ENCODE measurements around the gene C9. TPM values are rescaled to one million over a fixed set of nuclear protein-coding genes. Genes with fewer than 3 reads are reported as not detected.

C9 gene
- total RNA-seq, 1 experiment from 2014 or later: not detected

Other genes with a start within 250 kb of the C9 start
- 0.02 TPM in 1 of 2 replicates, not detected in the other for gene FYB1, start 144.9 kb downstream of the C9 start, total RNA-seq (2014; rRNA removed; shearing (Covaris generic))
- 0.14 and 0.59 TPM in 2 replicates for gene DAB2, start 60.5 kb upstream of the C9 start, total RNA-seq (2014; rRNA removed; shearing (Covaris generic))

All from NCI-H460 (cell line).